ENCODE measurements around the gene MOB3C.

MOB3C gene

DNA sequence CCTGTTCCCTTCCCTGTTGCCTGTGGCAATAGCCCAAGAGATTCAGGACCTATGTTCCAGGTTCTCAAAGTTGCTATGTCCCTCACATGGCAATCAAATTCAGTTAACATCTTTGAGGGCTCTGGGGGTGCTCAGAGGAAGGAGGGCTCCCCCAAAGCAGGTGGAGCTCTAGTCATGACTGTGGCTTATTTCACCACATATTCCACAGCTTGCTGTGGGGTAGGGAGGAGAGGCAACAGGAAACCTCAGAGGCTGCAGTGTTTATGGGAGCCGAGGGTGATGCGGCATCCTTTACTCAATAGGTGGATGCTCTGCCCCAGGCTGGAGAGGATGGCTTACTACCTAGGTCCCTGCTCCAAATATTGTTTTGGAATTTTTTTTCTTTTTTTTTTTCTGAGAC, 11.4 kb downstream of the MOB3C start:
- TF ChIP-seq SUZ12 (IDR thresholded peaks at IDR 0.05; ENCODE audit: extremely low read depth, insufficient read depth, insufficient read length) (no peak), YY1 (IDR thresholded peaks at IDR 0.05; ENCODE audit: insufficient read depth, insufficient read length) (no peak), ZNF274 (IDR thresholded peaks at IDR 0.05; ENCODE audit: low read depth, low read length) (no peak)
- H3K9ac ChIP-seq (ENCODE audit: insufficient read length, low read depth), result peak overlapping the region; percentile 7
- no peak for DNase-seq (ENCODE audit: low read depth, low spot score)
- no peak overlapping the region for H3K4me3 ChIP-seq (ENCODE audit: insufficient read length, low read depth)
- peaks cover 7% of the 10 kb centered on the region for H3K27me3 ChIP-seq (ENCODE audit: insufficient read depth, insufficient read length)
- peaks cover 21% of the 10 kb centered on the region for H3K36me3 ChIP-seq (ENCODE audit: insufficient read depth, insufficient read length, low read length)
- peaks cover 10% of the 10 kb centered on the region for H3K4me1 ChIP-seq (ENCODE audit: insufficient read depth, insufficient read length)
- H3K9me3 ChIP-seq (ENCODE audit: insufficient read depth, low read length), result no peaks in the 10 kb centered on the region

DNA sequence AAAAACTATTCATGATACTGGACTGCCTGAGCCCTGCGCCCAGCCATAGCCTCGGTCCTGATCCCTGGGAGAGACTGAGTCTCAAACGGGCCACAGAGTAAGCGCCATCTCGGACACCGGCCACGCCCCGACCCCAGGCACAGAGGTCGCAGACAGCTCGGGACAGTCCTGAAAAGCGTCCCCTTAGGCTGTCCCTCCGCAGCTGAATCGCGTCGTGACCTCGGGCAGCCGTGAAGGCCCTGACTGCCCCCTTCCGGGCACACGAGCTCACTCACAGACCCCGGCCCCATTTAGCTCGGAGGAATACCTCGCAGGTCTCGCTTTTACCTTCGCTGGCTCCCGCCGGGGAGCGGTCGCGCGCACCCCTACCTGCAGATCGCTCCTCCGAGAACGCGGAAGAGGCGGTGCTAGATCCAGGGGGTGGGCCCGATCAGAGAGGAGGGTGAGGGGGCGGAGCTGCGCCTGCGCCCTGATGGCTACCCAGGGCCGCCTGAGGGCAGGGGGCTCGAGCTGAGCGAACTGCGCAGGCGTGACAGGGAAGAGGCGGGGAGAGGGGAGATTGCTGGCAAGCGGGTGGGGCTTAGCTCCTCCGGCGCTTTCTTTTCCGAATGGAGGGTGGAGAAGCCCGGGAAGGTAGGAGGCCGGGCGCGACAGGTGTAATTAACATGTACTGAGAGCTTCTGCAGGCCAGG, 12.6 kb downstream of the MOB3C start, which contains the start of gene MKNK1:
Gene MKNK1, minus strand, starts transcription at position 411 of the 692 bp plus-strand sequence. CDS start 20,941 bp downstream, outside the sequence.
- Histone ChIP-seq H3K4me1 (ENCODE audit: insufficient read depth, insufficient read length) (peaks cover 10% of the 10 kb centered on the region), H3K9ac (ENCODE audit: insufficient read length, low read depth) (peak within 1 kb of the TSS; percentile 80), H3K4me3 (ENCODE audit: insufficient read length, low read depth) (peak within 1 kb of the TSS; percentile 90), H3K36me3 (ENCODE audit: insufficient read depth, insufficient read length, low read length) (peaks cover 16% of the 10 kb centered on the region), H3K9me3 (ENCODE audit: insufficient read depth, low read length) (no peaks in the 10 kb centered on the region), H3K27me3 (ENCODE audit: insufficient read depth, insufficient read length) (peaks cover 7% of the 10 kb centered on the region)
- TF ChIP-seq YY1 (IDR thresholded peaks at IDR 0.05; ENCODE audit: insufficient read depth, insufficient read length) (no peak), ZNF274 (IDR thresholded peaks at IDR 0.05; ENCODE audit: low read depth, low read length) (no peak), SUZ12 (IDR thresholded peaks at IDR 0.05; ENCODE audit: extremely low read depth, insufficient read depth, insufficient read length) (no peak)
- peak; percentile 98 for DNase-seq (ENCODE audit: low read depth, low spot score)

DNA sequence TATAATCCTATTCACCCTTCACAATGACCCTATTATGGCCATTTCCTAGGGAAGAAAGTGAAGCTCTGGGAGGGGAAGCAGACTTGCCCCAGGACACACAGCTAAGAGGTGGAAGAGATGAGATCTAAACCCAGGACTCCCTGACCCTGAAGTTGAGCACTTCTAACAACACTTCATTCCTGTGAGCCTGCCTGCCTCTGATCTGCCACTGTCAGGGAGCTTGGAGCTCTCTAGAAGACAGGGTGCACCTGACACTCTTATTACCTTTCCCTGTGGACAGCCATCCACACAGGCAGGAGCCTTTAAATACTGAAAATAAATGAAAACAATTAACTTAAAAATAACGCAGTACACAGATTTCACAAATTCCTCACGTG, 13.1 kb downstream of the MOB3C start:
- Histone ChIP-seq H3K4me1 (ENCODE audit: insufficient read depth, insufficient read length) (peaks cover 10% of the 10 kb centered on the region), H3K4me3 (ENCODE audit: insufficient read length, low read depth) (peak overlapping the region; percentile 90), H3K36me3 (ENCODE audit: insufficient read depth, insufficient read length, low read length) (peaks cover 15% of the 10 kb centered on the region), H3K9ac (ENCODE audit: insufficient read length, low read depth) (peak overlapping the region; percentile 80), H3K27me3 (ENCODE audit: insufficient read depth, insufficient read length) (peaks cover 7% of the 10 kb centered on the region), H3K9me3 (ENCODE audit: insufficient read depth, low read length) (no peaks in the 10 kb centered on the region)
- TF ChIP-seq YY1 (IDR thresholded peaks at IDR 0.05; ENCODE audit: insufficient read depth, insufficient read length), result no peak
- DNase-seq (ENCODE audit: low read depth, low spot score), result no peak

DNA sequence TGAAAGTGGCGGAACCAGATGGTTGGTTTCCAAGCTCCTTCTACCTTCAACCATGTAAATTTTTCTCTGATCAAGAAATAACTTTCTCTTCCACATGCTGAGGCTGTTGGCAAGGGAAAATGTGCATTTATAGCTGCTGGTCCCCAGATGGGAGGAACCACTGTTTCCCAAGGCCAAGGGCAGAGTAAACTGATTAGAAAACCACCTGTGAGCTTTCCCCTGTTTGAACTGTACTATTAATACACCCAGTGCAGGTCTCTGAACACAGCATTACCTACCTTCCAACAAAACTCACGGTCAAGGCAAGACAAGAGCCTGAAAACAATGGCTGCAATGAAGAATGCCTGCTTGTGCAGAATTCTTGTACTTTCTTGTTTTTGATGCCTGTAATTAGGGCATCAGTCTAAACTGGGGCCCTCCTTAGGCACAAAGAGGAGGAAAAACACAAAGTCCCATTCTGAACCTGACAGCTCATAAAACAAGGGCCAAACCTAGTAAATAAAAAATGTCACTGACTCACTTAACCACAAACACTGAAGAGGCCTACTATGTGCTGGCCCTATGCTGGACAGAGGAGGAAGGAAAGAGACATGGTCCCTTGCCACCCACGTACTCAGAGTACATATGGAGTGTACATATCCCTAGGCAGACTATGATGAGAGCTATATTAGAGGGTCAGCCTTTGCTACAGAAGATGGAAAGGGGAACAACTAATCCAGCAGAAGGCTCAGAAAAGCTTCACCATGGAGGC, 15.2 kb downstream of the MOB3C start:
- H3K9ac ChIP-seq (ENCODE audit: insufficient read length, low read depth), result no peak overlapping the region
- H3K9me3 ChIP-seq (ENCODE audit: insufficient read depth, low read length), result no peaks in the 10 kb centered on the region
- DNase-seq (ENCODE audit: low read depth, low spot score), result no peak
- peaks cover 7% of the 10 kb centered on the region for H3K27me3 ChIP-seq (ENCODE audit: insufficient read depth, insufficient read length)
- peaks cover 9% of the 10 kb centered on the region for H3K36me3 ChIP-seq (ENCODE audit: insufficient read depth, insufficient read length, low read length)
- peaks cover 6% of the 10 kb centered on the region for H3K4me1 ChIP-seq (ENCODE audit: insufficient read depth, insufficient read length)
- H3K4me3 ChIP-seq (ENCODE audit: insufficient read length, low read depth), result no peak overlapping the region
- no peak for TF ChIP-seq YY1 (IDR thresholded peaks at IDR 0.05; ENCODE audit: insufficient read depth, insufficient read length)
- TF ChIP-seq SUZ12 (IDR thresholded peaks at IDR 0.05; ENCODE audit: extremely low read depth, insufficient read depth, insufficient read length), result no peak
- TF ChIP-seq ZNF274 (IDR thresholded peaks at IDR 0.05; ENCODE audit: low read depth, low read length), result no peak

DNA sequence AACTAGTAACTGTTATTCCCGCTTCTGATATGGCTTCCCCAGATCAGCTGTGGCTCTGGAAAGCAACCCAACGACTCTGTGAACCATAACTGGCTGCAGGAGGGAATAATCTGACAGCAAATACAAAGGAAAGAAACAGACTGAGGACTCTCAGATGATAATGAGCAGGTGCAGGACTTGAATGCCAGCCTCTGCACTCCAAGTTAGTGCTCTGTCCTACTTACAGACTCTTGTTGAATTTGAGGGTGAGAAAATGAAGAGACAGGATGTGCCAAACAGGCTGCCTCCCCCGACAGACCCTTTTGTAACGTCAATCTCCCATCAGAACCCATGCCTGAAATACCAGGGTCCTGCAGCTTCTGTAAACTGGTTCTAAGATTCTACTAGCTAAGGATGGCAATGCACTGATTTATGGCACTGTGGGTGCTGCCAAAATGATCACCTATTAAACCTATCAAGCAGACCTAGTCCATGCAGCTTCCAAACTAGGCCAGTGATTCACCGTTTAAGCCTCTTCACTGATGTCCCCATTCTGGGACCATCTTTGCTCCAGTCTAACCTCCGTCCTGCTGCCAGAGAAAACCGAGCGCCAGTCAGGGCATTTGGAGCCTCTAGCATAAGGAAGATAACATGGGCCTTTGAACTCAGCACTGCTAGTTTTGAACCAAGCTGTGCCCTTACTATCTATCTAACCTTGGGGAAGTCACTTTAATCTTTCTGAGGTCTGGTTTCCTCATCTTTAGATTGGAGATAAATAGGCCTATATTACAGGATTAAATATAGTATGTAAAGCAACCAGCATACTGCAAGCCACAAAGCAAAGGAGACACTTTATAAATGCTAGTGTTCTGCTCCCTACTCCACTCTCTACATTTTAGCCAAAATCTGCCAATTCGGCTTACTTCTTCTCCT, 17.3 kb downstream of the MOB3C start:
- Histone ChIP-seq H3K9me3 (ENCODE audit: insufficient read depth, low read length) (no peaks in the 10 kb centered on the region), H3K4me3 (ENCODE audit: insufficient read length, low read depth) (no peak overlapping the region), H3K4me1 (ENCODE audit: insufficient read depth, insufficient read length) (peaks cover 6% of the 10 kb centered on the region), H3K36me3 (ENCODE audit: insufficient read depth, insufficient read length, low read length) (peaks cover 9% of the 10 kb centered on the region), H3K9ac (ENCODE audit: insufficient read length, low read depth) (no peak overlapping the region), H3K27me3 (ENCODE audit: insufficient read depth, insufficient read length) (no peaks in the 10 kb centered on the region)
- TF ChIP-seq SUZ12 (IDR thresholded peaks at IDR 0.05; ENCODE audit: extremely low read depth, insufficient read depth, insufficient read length), result no peak
- no peak for TF ChIP-seq ZNF274 (IDR thresholded peaks at IDR 0.05; ENCODE audit: low read depth, low read length)
- no peak for TF ChIP-seq YY1 (IDR thresholded peaks at IDR 0.05; ENCODE audit: insufficient read depth, insufficient read length)
- no peak for DNase-seq (ENCODE audit: low read depth, low spot score)

DNA sequence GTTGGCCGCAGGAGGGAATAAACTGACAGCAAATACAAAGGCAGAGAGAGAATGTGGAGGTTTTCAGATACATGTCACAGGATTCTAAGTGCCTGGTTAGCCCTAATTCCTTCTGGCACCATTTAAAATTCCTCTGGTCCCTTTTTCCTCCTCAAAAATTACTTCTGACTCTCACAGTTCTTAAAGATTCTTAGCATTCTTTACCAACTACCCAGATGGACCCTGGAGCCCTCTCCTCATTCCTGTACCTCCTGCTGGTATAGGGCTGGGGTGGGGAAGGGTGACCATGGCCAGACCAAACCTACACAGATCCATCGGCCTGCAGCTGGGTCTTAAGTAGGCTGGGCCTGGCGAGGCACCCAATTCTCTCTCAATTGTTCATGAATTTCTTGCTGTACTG, 19.8 kb downstream of the MOB3C start:
- Histone ChIP-seq H3K4me1 (ENCODE audit: insufficient read depth, insufficient read length) (no peaks in the 10 kb centered on the region), H3K9ac (ENCODE audit: insufficient read length, low read depth) (no peak overlapping the region), H3K9me3 (ENCODE audit: insufficient read depth, low read length) (no peaks in the 10 kb centered on the region), H3K4me3 (ENCODE audit: insufficient read length, low read depth) (no peak overlapping the region), H3K36me3 (ENCODE audit: insufficient read depth, insufficient read length, low read length) (peaks cover 29% of the 10 kb centered on the region), H3K27me3 (ENCODE audit: insufficient read depth, insufficient read length) (no peaks in the 10 kb centered on the region)
- no peak for DNase-seq (ENCODE audit: low read depth, low spot score)
- TF ChIP-seq ZNF274 (IDR thresholded peaks at IDR 0.05; ENCODE audit: low read depth, low read length) (no peak), SUZ12 (IDR thresholded peaks at IDR 0.05; ENCODE audit: extremely low read depth, insufficient read depth, insufficient read length) (no peak), YY1 (IDR thresholded peaks at IDR 0.05; ENCODE audit: insufficient read depth, insufficient read length) (no peak)
